Osteocyte (in vitro differentiated cells): ENCODE measurements around the gene RNF19B. TPM values are rescaled to one million over a fixed set of nuclear protein-coding genes. Genes with fewer than 3 reads are reported as not detected.
"Not testable (repeated sequence)": the region's sequence is repeated elsewhere in the genome, so short reads cannot be mapped to it uniquely, and the experiment has no call there.

Experiments
- DNase-seq: peaks from one replicate; pipeline ENCODE4 v3.0.0; 2021; ENCODE audit warnings: mixed read lengths; ENCODE audit not compliant: unreplicated experiment; ENCODE audit errors: extremely low spot score
- H3K27ac Mint-ChIP-seq: one replicate; pipeline ENCODE4 v1.8.0; 2021; ENCODE audit warnings: mild to moderate bottlenecking, mixed read lengths; ENCODE audit not compliant: unreplicated experiment
- H3K27me3 Mint-ChIP-seq: one replicate; pipeline ENCODE4 v1.8.0; 2021; ENCODE audit warnings: mixed read lengths; ENCODE audit not compliant: unreplicated experiment
- H3K36me3 Mint-ChIP-seq: one replicate; pipeline ENCODE4 v1.8.0; 2021; ENCODE audit warnings: mixed read lengths; ENCODE audit not compliant: unreplicated experiment
- H3K4me1 Mint-ChIP-seq: one replicate; pipeline ENCODE4 v1.8.0; 2021; ENCODE audit warnings: mixed read lengths; ENCODE audit not compliant: unreplicated experiment
- H3K4me3 Mint-ChIP-seq: one replicate; pipeline ENCODE4 v1.8.0; 2021; ENCODE audit warnings: mild to moderate bottlenecking, moderate library complexity, mixed read lengths; ENCODE audit not compliant: unreplicated experiment
- H3K9me3 Mint-ChIP-seq: one replicate; pipeline ENCODE4 v1.8.0; 2021; ENCODE audit warnings: mixed read lengths; ENCODE audit not compliant: unreplicated experiment
- total RNA-seq: library from RNA; stranded (reverse); gene quantifications from 2 replicates; pipeline ENCODE4 v1.2.1, GENCODE V29; 2021
- TF ChIP-seq, protein P1 (sequence below): fragments of 200-600 bp; sonication (generic); IDR thresholded peaks from 2 replicates; pipeline ENCODE4 v1.5.0; 2021; ENCODE audit warnings: antibody characterized with exemption, mild to moderate bottlenecking, moderate library complexity

The RNF19B gene
- total RNA-seq, 1 donor from 2014 or later = 12.6 TPM

DNA sequence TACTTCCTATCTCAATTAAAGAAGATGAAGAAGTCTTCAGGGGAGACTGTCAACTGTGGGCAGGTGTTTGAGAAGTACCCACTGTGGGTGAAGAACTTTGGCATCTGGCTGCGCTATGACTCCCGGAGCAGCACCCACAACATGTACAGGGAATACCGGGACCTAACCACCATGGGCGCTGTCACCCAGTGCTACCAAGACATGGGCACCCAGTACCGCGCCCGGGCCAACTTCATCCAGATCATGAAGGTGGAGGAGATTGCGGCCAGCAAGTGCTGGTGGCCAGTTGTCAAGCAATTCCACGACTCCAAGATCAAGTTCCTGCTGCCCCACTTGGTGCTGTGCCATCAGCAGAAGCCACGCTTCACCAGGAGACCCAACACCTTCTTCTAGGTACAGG, 15.5 kb upstream of the RNF19B start:
- TF ChIP-seq, protein P1, sequence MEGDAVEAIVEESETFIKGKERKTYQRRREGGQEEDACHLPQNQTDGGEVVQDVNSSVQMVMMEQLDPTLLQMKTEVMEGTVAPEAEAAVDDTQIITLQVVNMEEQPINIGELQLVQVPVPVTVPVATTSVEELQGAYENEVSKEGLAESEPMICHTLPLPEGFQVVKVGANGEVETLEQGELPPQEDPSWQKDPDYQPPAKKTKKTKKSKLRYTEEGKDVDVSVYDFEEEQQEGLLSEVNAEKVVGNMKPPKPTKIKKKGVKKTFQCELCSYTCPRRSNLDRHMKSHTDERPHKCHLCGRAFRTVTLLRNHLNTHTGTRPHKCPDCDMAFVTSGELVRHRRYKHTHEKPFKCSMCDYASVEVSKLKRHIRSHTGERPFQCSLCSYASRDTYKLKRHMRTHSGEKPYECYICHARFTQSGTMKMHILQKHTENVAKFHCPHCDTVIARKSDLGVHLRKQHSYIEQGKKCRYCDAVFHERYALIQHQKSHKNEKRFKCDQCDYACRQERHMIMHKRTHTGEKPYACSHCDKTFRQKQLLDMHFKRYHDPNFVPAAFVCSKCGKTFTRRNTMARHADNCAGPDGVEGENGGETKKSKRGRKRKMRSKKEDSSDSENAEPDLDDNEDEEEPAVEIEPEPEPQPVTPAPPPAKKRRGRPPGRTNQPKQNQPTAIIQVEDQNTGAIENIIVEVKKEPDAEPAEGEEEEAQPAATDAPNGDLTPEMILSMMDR = no peak
- Mint-ChIP-seq H3K4me3 (no peak overlapping the region), H3K27me3 (no peaks in the 10 kb centered on the region), H3K27ac (no peak overlapping the region), H3K9me3 (no peaks in the 10 kb centered on the region), H3K4me1 (peaks cover 29% of the 10 kb centered on the region), H3K36me3 (no peaks in the 10 kb centered on the region)
- no peak for DNase-seq

DNA sequence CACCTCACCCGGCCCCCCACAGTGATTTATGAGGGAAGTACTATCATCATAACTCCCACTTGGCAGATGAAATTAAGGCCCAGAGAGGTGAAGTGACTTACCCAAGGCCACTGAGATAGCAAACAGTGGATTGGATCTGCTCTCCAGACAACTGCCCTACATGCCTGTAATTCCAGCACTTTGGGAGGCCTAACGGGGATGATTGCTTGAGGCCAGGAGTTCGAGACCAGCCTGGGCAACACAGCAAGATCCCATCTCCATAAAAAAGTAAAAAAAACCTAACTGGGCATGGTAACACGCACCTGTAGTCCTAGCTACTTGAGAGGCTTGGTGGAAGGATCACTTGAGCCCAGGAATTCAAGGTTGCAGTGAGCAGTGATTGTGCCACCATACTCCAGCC, 14.2 kb upstream of the RNF19B start:
- no peaks in the 10 kb centered on the region for H3K27me3 Mint-ChIP-seq
- no peaks in the 10 kb centered on the region for H3K9me3 Mint-ChIP-seq
- no peak overlapping the region for H3K4me3 Mint-ChIP-seq
- peaks cover 22% of the 10 kb centered on the region for H3K4me1 Mint-ChIP-seq
- DNase-seq = no peak
- TF ChIP-seq, protein P1 = no peak
- H3K36me3 Mint-ChIP-seq = no peaks in the 10 kb centered on the region
- no peak overlapping the region for H3K27ac Mint-ChIP-seq

DNA sequence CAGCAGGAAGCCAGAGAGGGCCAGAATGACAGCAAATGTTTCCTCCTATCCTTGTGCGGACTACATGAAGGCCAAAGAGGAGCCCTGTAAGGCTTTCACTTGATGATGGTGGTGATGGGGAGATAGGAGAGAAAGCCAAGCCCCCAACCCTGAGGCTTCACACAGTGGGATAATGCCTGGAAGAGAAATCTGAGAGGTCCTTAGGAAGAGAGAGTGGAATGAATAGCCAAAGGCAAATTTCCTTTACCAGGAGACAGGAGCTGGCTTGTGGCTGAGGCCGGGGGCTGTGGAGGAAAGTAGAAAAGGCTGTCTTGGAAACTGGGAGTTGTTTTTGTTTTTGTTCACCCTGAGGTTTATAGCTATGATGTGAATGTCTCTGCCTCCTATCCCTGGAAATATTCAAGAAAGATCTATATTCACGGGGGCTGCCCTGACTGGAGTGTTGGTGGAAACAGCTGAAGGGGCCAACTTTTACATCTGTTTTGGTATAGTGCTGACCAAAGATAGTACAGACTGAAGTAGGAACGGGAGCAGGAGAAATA, 13.0 kb upstream of the RNF19B start:
- Mint-ChIP-seq H3K36me3 (no peaks in the 10 kb centered on the region), H3K9me3 (no peaks in the 10 kb centered on the region), H3K4me3 (no peak overlapping the region), H3K4me1 (peaks cover 25% of the 10 kb centered on the region), H3K27me3 (no peaks in the 10 kb centered on the region), H3K27ac (peak overlapping the region; percentile 84)
- TF ChIP-seq, protein P1 = no peak
- no peak for DNase-seq

DNA sequence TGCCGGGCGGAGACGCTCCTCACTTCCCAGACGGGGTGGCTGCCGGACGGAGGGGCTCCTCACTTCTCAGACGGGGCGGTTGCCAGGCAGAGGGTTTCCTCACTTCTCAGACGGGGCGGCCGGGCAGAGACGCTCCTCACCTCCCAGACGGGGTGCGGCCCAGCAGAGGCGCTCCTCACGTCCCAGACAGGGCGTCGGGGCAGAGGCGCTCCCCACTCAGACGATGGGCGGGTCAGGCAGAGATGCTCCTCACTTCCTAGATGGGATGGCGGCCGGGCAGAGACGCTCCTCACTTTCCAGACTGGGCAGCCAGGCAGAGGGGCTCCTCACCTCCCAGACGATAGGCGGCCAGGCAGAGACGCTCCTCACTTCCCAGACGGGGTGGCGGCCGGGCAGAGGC, 10.4 kb upstream of the RNF19B start:
- H3K9me3 Mint-ChIP-seq, DNase-seq, H3K27me3 Mint-ChIP-seq, H3K4me3 Mint-ChIP-seq, H3K27ac Mint-ChIP-seq, H3K36me3 Mint-ChIP-seq: not testable (repeated sequence)
- H3K4me1 Mint-ChIP-seq = peaks cover 18% of the 10 kb centered on the region

DNA sequence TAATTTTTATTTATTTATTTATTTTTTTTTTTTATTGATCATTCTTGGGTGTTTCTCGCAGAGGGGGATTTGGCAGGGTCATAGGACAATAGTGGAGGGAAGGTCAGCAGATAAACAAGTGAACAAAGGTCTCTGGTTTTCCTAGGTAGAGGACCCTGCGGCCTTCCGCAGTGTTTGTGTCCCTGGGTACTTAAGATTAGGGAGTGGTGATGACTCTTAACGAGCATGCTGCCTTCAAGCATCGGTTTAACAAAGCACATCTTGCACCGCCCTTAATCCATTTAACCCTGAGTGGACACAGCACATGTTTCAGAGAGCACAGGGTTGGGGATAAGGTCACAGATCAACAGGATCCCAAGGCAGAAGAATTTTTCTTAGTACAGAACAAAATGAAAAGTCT, 8.8 kb upstream of the RNF19B start:
- H3K36me3 Mint-ChIP-seq, H3K9me3 Mint-ChIP-seq, H3K27ac Mint-ChIP-seq, H3K27me3 Mint-ChIP-seq, H3K4me3 Mint-ChIP-seq, DNase-seq: not testable (repeated sequence)
- peaks cover 18% of the 10 kb centered on the region for H3K4me1 Mint-ChIP-seq

DNA sequence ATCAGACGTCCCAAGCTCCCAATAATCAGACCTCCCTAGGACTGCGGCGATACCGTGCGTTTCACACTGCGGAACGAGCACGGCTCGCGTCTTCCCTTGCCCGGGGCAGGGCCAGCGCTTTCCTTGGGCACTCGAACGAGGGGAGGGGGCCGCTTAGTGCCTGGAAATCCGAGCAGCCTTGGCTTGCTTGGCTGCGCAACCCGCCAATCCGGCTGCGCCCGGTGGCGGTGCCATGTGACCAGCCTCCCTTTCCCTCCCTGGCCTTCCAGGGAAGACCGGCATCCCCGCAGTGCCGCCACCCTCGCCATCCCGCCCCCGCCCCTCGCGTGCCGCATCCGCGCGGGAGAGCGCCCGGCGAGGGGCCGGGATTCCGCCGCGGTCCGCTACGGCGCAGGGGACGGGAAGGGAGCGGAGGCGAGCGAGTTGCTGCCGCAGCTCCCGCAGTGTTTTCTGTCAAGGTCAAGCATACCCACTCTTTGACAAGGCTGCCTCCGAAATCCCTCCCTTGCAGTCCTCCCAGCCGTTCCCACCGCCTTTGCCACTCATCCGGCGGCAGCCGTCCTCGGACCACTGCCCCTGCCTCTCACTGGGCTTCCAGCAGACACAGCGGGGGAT, 8.3 kb upstream of the RNF19B start:
- H3K36me3 Mint-ChIP-seq = no peaks in the 10 kb centered on the region
- peak overlapping the region; percentile 76 for H3K4me3 Mint-ChIP-seq
- H3K9me3 Mint-ChIP-seq = no peaks in the 10 kb centered on the region
- H3K27ac Mint-ChIP-seq = peak overlapping the region; percentile 59
- peaks cover 15% of the 10 kb centered on the region for H3K4me1 Mint-ChIP-seq
- peak; percentile 87 for DNase-seq
- H3K27me3 Mint-ChIP-seq = peaks cover 4% of the 10 kb centered on the region
- TF ChIP-seq, protein P1 = no peak
